Measurements from ENCODE around the gene GFRA4. TPM values are rescaled to one million over a fixed set of nuclear protein-coding genes. Genes with fewer than 3 reads are reported as not detected.

The GFRA4 gene
- total RNA-seq, 1 experiment from 2014 or later, result not detected

GRCh38 chr20:3635346-3635745, 27.9 kb downstream of the GFRA4 start:
- intact Hi-C loops (cut with micrococcal nuclease; ENCODE audit: unreplicated experiment), result loop anchor here (10.0 kb wide), 1 partner anchor 71 kb away; no protein-coding TSS in a partner anchor
- TF ChIP-seq CTCF (conservative IDR thresholded peaks at IDR 0.05), result no peak
- no peak for TF ChIP-seq EZH2 (IDR thresholded peaks at IDR 0.05; ENCODE audit: low read depth)
- POLR2A ChIA-PET (ENCODE audit: unreplicated experiment), result interaction anchor here (0.7 kb wide), 1 partner anchor 72 kb away, joined by 3 read pairs; no protein-coding TSS in a partner anchor
- Histone ChIP-seq H3K79me2 (ENCODE audit: low read depth) (no peaks in the 10 kb centered on the region), H3K4me3 (no peak overlapping the region), H2AFZ (no peak overlapping the region), H3K36me3 (ENCODE audit: low read depth) (no peaks in the 10 kb centered on the region), H3K4me2 (no peak overlapping the region), H3F3A (ENCODE audit: insufficient read depth, low read depth) (no peaks in the 10 kb centered on the region), H3K9me2 (ENCODE audit: insufficient read depth) (no peaks in the 10 kb centered on the region), H4K20me1 (ENCODE audit: insufficient read depth) (no peaks in the 10 kb centered on the region), H3K9me3 (ENCODE audit: insufficient read depth, low read depth) (no peaks in the 10 kb centered on the region), H3K27me3 (ENCODE audit: insufficient read depth, low read depth) (no peaks in the 10 kb centered on the region), H3K27ac (no peak overlapping the region), H3K4me1 (replicated peaks; ENCODE audit: insufficient read depth) (no peaks in the 10 kb centered on the region)
- no peak for DNase-seq
- no TSS peak for BruUV-seq (replicated peaks)
- CTCF ChIA-PET, result no interaction called here

DNA sequence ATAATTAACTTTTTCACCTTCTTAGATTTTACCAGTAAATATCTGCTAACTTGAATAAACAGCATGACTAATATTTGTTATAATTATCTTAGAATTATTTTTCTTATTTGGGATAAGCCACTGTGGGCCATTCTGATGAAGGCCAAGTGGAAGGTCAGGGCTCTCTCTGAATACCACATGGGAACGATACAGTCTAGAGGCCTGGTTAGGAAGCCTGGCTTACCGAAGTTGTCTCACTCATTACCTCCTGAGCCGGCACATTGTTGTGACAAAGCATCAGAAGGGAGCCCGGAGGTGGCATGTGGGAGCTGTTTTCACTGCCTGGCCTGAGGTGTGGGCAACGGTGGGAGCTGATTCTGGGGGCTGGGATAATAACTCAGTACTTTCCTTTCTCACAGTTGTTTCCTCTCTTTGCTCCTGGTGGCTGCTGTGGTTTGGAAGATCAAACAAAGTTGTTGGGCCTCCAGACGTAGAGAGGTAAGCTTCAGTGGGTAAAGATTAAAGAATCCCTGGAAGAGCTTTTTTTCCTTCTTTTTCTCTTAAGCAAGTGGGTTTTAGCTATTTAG, 29.2 kb downstream of the GFRA4 start:
- H4K20me1 ChIP-seq (ENCODE audit: insufficient read depth), result no peaks in the 10 kb centered on the region
- H3K4me1 ChIP-seq (replicated peaks; ENCODE audit: insufficient read depth), result no peaks in the 10 kb centered on the region
- no peak overlapping the region for H3K4me3 ChIP-seq
- BruUV-seq (replicated peaks), result no TSS peak
- no peak for DNase-seq
- H3F3A ChIP-seq (ENCODE audit: insufficient read depth, low read depth), result no peaks in the 10 kb centered on the region
- H3K9me2 ChIP-seq (ENCODE audit: insufficient read depth), result no peaks in the 10 kb centered on the region
- H3K4me2 ChIP-seq, result no peak overlapping the region
- TF ChIP-seq EZH2 (IDR thresholded peaks at IDR 0.05; ENCODE audit: low read depth) (no peak), CTCF (conservative IDR thresholded peaks at IDR 0.05) (no peak)
- no peaks in the 10 kb centered on the region for H3K27me3 ChIP-seq (ENCODE audit: insufficient read depth, low read depth)
- no peak overlapping the region for H3K27ac ChIP-seq
- no peaks in the 10 kb centered on the region for H3K36me3 ChIP-seq (ENCODE audit: low read depth)
- intact Hi-C loops (cut with micrococcal nuclease; ENCODE audit: unreplicated experiment), result loop anchor here (10.0 kb wide), 1 partner anchor 69 kb away; no protein-coding TSS in a partner anchor
- H3K9me3 ChIP-seq (ENCODE audit: insufficient read depth, low read depth), result no peaks in the 10 kb centered on the region
- no peak overlapping the region for H2AFZ ChIP-seq
- no peaks in the 10 kb centered on the region for H3K79me2 ChIP-seq (ENCODE audit: low read depth)
- ChIA-PET CTCF (no interaction called here), POLR2A (ENCODE audit: unreplicated experiment) (no interaction called here)

DNA sequence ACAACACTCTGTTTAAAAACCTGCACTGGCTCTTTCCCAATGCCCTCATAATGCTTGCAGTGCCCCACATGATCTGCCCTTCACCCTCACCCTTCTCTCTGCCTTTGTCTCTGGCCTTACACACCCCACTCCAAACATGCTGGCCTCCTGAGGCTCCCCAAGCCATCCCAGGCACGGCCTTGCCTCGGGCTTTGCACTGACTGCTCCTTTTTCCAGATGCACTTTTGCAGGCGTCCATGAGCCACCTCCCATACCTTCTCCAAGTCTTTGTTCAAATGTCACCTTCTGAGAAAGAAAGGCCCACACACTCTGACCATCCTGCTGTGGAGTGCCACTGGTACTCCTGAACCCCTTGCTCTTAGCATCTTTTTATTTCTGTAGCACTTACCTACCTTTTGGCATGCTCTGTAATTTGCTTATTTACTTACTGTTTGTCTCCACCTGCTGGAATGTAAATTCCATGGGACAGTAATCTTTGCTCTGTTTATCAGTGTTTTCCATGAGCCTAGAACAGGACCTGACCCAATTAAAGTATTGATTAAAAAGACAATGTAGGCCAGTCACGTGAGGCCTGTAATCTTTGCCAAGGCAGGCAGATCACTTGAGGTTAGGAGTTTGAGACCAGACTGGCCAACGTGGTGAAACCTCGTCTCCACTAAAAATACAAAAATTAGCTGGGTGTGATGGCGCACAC, 30.7 kb downstream of the GFRA4 start:
- Histone ChIP-seq H3K79me2 (ENCODE audit: low read depth) (no peaks in the 10 kb centered on the region), H3K27me3 (ENCODE audit: insufficient read depth, low read depth) (no peaks in the 10 kb centered on the region), H3K9me2 (ENCODE audit: insufficient read depth) (no peaks in the 10 kb centered on the region), H3K27ac (no peak overlapping the region), H3K9me3 (ENCODE audit: insufficient read depth, low read depth) (no peaks in the 10 kb centered on the region), H3K4me1 (replicated peaks; ENCODE audit: insufficient read depth) (no peaks in the 10 kb centered on the region), H3K36me3 (ENCODE audit: low read depth) (no peaks in the 10 kb centered on the region), H3K4me3 (no peak overlapping the region), H3F3A (ENCODE audit: insufficient read depth, low read depth) (no peaks in the 10 kb centered on the region), H2AFZ (no peak overlapping the region), H3K4me2 (no peak overlapping the region), H4K20me1 (ENCODE audit: insufficient read depth) (no peaks in the 10 kb centered on the region)
- DNase-seq, result no peak
- BruUV-seq (replicated peaks), result no TSS peak
- CTCF ChIA-PET, result interaction anchor here (0.7 kb wide), 1 partner anchor 38 kb away, joined by 3 read pairs; no protein-coding TSS in a partner anchor
- TF ChIP-seq CTCF (conservative IDR thresholded peaks at IDR 0.05) (no peak), EZH2 (IDR thresholded peaks at IDR 0.05; ENCODE audit: low read depth) (no peak)
- intact Hi-C loops (cut with micrococcal nuclease; ENCODE audit: unreplicated experiment), result loop anchor here (10.0 kb wide), 1 partner anchor 68 kb away; no protein-coding TSS in a partner anchor
- POLR2A ChIA-PET (ENCODE audit: unreplicated experiment), result no interaction called here

All from PC-9 (cell line).